Endothelial cell of umbilical vein (primary cell): ENCODE measurements around the gene D2HGDH. TPM values are rescaled to one million over a fixed set of nuclear protein-coding genes. Genes with fewer than 3 reads are reported as not detected.

Experiments used
- BruUV-seq: library from RNA; stranded (reverse); fragments of 400-500 nt; replicated peaks from 2 replicates; lab custom pipeline; 2021; lab: Mats Ljungman, UMichigan
- CTCF ChIA-PET: fragments of 300-600, 350-600 bp; sonication (Branson Sonifier 250); formaldehyde crosslinking; loops from one replicate; lab custom pipeline; 2021; ENCODE audit warnings: antibody characterized with exemption, inconsistent platforms; lab: Charles Lee
- POLR2A ChIA-PET: fragments of 300-600, 350-600 bp; sonication (Branson Sonifier 250); formaldehyde crosslinking; loops from one replicate; lab custom pipeline; 2021; ENCODE audit warnings: antibody characterized with exemption, inconsistent platforms; lab: Charles Lee
- DNase-seq: peaks from one replicate; pipeline ENCODE4 v3.0.0-alpha.2; 2011; ENCODE audit warnings: low read depth, low spot score
- FAIRE-seq: peaks from 2 replicates; lab custom pipeline; 2011; peaks lifted over from hg19 to GRCh38; lab: Jason Lieb, UNC
- H2AFZ ChIP-seq: 2 replicates; pipeline ENCODE4 v1.6.0; 2012; ENCODE audit warnings: low read depth, low read length, control low read depth, inconsistent platforms
- H3K27ac ChIP-seq: 2 replicates; pipeline ENCODE4 v1.5.1; 2011; ENCODE audit warnings: low read depth, mild to moderate bottlenecking, control low read depth, low read length, moderate library complexity; ENCODE audit not compliant: insufficient read depth
- H3K27me3 ChIP-seq, 2 experiments: 2 replicates each; pipeline versions ENCODE4 v1.6.0 to v1.6.1; 2011; ENCODE audit warnings: low read length in 2 of 2, mixed read lengths in 1 of 2; ENCODE audit not compliant: control insufficient read depth in 2 of 2, insufficient read depth in 2 of 2
- H3K36me3 ChIP-seq, 2 experiments: 2 replicates in 1 of 2; 3 replicates in 1 of 2; pipeline ENCODE4 v1.5.1; 2011; ENCODE audit warnings: low read length in 2 of 2, mild to moderate bottlenecking in 1 of 2, moderate library complexity in 1 of 2; ENCODE audit not compliant: control insufficient read depth in 2 of 2, insufficient read depth in 2 of 2; ENCODE audit errors: extremely low read depth in 1 of 2
- H3K4me1 ChIP-seq: 3 replicates; pipeline ENCODE4 v1.5.1; 2011; ENCODE audit warnings: mild to moderate bottlenecking, low read length; ENCODE audit not compliant: control insufficient read depth, insufficient read depth; ENCODE audit errors: extremely low read depth
- H3K4me2 ChIP-seq: 2 replicates; pipeline ENCODE4 v1.6.1; 2011; ENCODE audit warnings: low read length, control low read depth, mixed read lengths; ENCODE audit not compliant: insufficient read depth
- H3K4me3 ChIP-seq, 3 experiments: fragments of 200-600 bp in 1 of 3; sonication (generic), shearing (Covaris generic) in 1 of 3; replicated peaks in 1 of 3; 2 replicates each; pipeline ENCODE4 v1.5.1; 2011 to 2016; ENCODE audit warnings: control low read depth in 3 of 3, low read length in 3 of 3, mild to moderate bottlenecking in 2 of 3, inconsistent platforms in 1 of 3, low read depth in 1 of 3, moderate library complexity in 1 of 3; ENCODE audit not compliant: insufficient read depth in 1 of 3
- H3K79me2 ChIP-seq: 2 replicates; pipeline ENCODE4 v1.6.0; 2012; ENCODE audit warnings: low read length, inconsistent platforms; ENCODE audit not compliant: control insufficient read depth, insufficient read depth
- H3K9ac ChIP-seq: replicated peaks from 2 replicates; pipeline ENCODE3; 2011; ENCODE audit warnings: low read length, control low read depth; ENCODE audit not compliant: insufficient read depth; ENCODE audit errors: extremely low read depth
- H3K9me1 ChIP-seq: replicated peaks from 3 replicates; pipeline ENCODE4 v1.6.0; 2011; ENCODE audit warnings: mild to moderate bottlenecking, low read length; ENCODE audit not compliant: control insufficient read depth, insufficient read depth; ENCODE audit errors: extremely low read depth
- H3K9me3 ChIP-seq: replicated peaks from 2 replicates; pipeline ENCODE4 v1.5.1; 2012; ENCODE audit warnings: low read length, inconsistent platforms; ENCODE audit not compliant: control insufficient read depth, insufficient read depth
- H4K20me1 ChIP-seq: replicated peaks from 2 replicates; pipeline ENCODE3; 2011; ENCODE audit warnings: mild to moderate bottlenecking, low read length; ENCODE audit not compliant: control insufficient read depth, insufficient read depth; ENCODE audit errors: extremely low read depth
- CTCF ChIP-seq, 2 donors: IDR thresholded peaks; 1 replicate in 1 of 2; 2 replicates in 1 of 2; pipeline ENCODE4 v1.5.1; 2011; ENCODE audit warnings: low read length in 2 of 2, mild to moderate bottlenecking in 2 of 2, moderate library complexity in 2 of 2, control low read depth in 1 of 2, inconsistent platforms in 1 of 2, low read depth in 1 of 2; ENCODE audit not compliant: insufficient read depth in 1 of 2; ENCODE audit errors: extremely low read depth in 1 of 2
- FOS ChIP-seq: IDR thresholded peaks from 2 replicates; pipeline ENCODE4 v1.6.1; 2011; ENCODE audit warnings: mild to moderate bottlenecking, low read length, moderate library complexity, borderline replicate concordance; ENCODE audit not compliant: insufficient read depth
- GATA2 ChIP-seq: IDR thresholded peaks from 2 replicates; pipeline ENCODE4 v1.7.0; 2011; ENCODE audit warnings: low read depth, mild to moderate bottlenecking, moderate library complexity, mixed read lengths, low read length; ENCODE audit not compliant: insufficient read length, insufficient read depth
- JUN ChIP-seq: IDR thresholded peaks from 2 replicates; pipeline ENCODE4 v1.6.1; 2011; ENCODE audit warnings: borderline replicate concordance, low read depth; ENCODE audit not compliant: insufficient read length, insufficient read depth
- MAX ChIP-seq: IDR thresholded peaks from 2 replicates; pipeline ENCODE4 v1.6.1; 2011; ENCODE audit not compliant: insufficient read depth, insufficient read length
- MYC ChIP-seq: IDR thresholded peaks from one replicate; pipeline ENCODE4 v1.6.1; 2011; ENCODE audit warnings: mild to moderate bottlenecking, low read depth, low read length
- POLR2AphosphoS5 ChIP-seq: IDR thresholded peaks from 2 replicates; pipeline ENCODE4 v1.6.1; 2012; ENCODE audit warnings: low read depth, mild to moderate bottlenecking, control low read depth, low read length, moderate library complexity; ENCODE audit not compliant: insufficient read depth
- dilution Hi-C: fragments of 300-500 bp; cut with MboI; formaldehyde crosslinking; loops from one replicate; pipeline ENCODE4 v1.15.0; 2019; ENCODE audit warnings: low sequenced_read_pairs; ENCODE audit not compliant: extremely low pct_ligation_motif_present
- intact Hi-C: fragments of 100-400 bp; cut with micrococcal nuclease; formaldehyde crosslinking; loops from one replicate; pipeline ENCODE4 v1.10.0; 2022
- polyA plus RNA-seq, 4 experiments: library from polyadenylated mRNA; depleted of rRNA in 3 of 4; stranded (reverse) in 3 of 4; unstranded in 1 of 4; fragments of >200 nt; gene quantifications; 2 replicates each; pipeline versions ENCODE4 v1.2.1 to v1.2.3, GENCODE V29; 2011 to 2012; ENCODE audit warnings: missing spikeins in 1 of 4
- total RNA-seq: library from RNA; stranded (reverse); gene quantifications from 2 replicates; pipeline ENCODE4 v1.2.3, GENCODE V29; 2021

The D2HGDH gene
- total and polyA plus RNA-seq, 2 donors (not counting 3 experiments of a cell fraction or from before 2014, with no cell fraction given), result 22.3 TPM

- intact Hi-C loops, result no loop called here
- Histone ChIP-seq H3K79me2 (no peaks in the 10 kb centered on the region), H3K27me3 (peaks cover 10 to 11% of the 10 kb centered on the region in 2 experiments), H3K4me2 (no peak within 1 kb of the TSS), H2AFZ (no peak within 1 kb of the TSS), H3K4me1 (peaks cover 5% of the 10 kb centered on the region), H3K9me3 (no peaks in the 10 kb centered on the region), H4K20me1 (no peaks in the 10 kb centered on the region), H3K9me1 (no peaks in the 10 kb centered on the region), H3K9ac (no peak within 1 kb of the TSS), H3K27ac (no peak within 1 kb of the TSS), H3K4me3 (no peak within 1 kb of the TSS), H3K36me3 (no peaks in the 10 kb centered on the region)
- no peak for DNase-seq
- ChIA-PET POLR2A (no interaction called here), CTCF (no interaction called here)
- dilution Hi-C loops, result no loop called here
- BruUV-seq, result no TSS peak
- no peak for FAIRE-seq
- TF ChIP-seq MYC (no peak), GATA2 (no peak), CTCF (IDR thresholded peaks at IDR 0.05; ENCODE audit: extremely low read depth in 1 of 2, insufficient read depth in 1 of 2, low read depth in 1 of 2, low read length in 2 of 2) (no peak), MAX (no peak), POLR2AphosphoS5 (no peak), FOS (no peak), JUN (no peak)
Measured at GRCh38 chr2:241808721-241809382, 74.4 kb downstream of the D2HGDH start, which contains the start of gene NEU4. Gene NEU4 (plus strand): TSS chr2:241809193. CDS start chr2:241814485, 5,292 bp downstream.
